ENCODE data around the gene USP6NL. TPM values are rescaled to one million over a fixed set of nuclear protein-coding genes. Genes with fewer than 3 reads are reported as not detected.
"Not testable (repeated sequence)": the region's sequence is repeated elsewhere in the genome, so short reads cannot be mapped to it uniquely, and the experiment has no call there.

USP6NL gene
- total RNA-seq, 1 experiment from 2014 or later: 35.6 TPM

DNA sequence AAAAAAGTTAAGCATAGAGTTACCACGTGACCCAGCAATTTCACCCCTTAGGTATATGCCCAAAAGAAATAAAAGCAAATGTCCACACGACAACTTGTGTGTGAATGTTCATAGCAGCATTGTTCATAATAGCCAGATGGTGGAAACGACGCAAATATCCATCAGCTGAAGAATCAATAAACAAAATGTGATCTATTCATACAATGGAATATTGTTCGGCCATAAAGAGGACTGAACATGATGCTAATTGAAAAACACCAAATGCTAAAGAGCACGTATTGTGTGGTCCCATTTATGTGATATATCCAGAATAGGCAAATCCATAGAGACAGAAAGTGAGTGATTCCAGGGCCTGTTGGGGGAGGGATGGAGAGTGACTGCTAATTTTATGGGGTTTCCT lies 18.3 kb upstream of the USP6NL start:
- Mint-ChIP-seq H3K4me3 (ENCODE audit: unreplicated experiment) (no peak overlapping the region), H3K27ac (ENCODE audit: unreplicated experiment) (no peak overlapping the region), H3K9me3 (ENCODE audit: unreplicated experiment) (no peaks in the 10 kb centered on the region), H3K27me3 (ENCODE audit: insufficient read depth, unreplicated experiment) (no peaks in the 10 kb centered on the region), H3K36me3 (ENCODE audit: insufficient read depth, unreplicated experiment) (no peaks in the 10 kb centered on the region), H3K4me1 (ENCODE audit: low read depth, unreplicated experiment) (peaks cover 7% of the 10 kb centered on the region)
- H3K4me1 ChIP-seq: no peaks in the 10 kb centered on the region
- ChIA-PET CTCF (no interaction called here), POLR2A (no interaction called here)
- BruUV-seq (replicated peaks): no TSS peak
- H3K36me3 ChIP-seq (ENCODE audit: control insufficient read depth, insufficient read depth, low read length): no peaks in the 10 kb centered on the region
- intact Hi-C loops (cut with micrococcal nuclease; ENCODE audit: unreplicated experiment): no loop called here
- no peaks in the 10 kb centered on the region for H3K9me3 ChIP-seq
- H3K27me3 ChIP-seq (replicated peaks; ENCODE audit: control insufficient read depth, insufficient read depth, low read length): no peaks in the 10 kb centered on the region
- no peak for DNase-seq
- TF ChIP-seq, protein P1, sequence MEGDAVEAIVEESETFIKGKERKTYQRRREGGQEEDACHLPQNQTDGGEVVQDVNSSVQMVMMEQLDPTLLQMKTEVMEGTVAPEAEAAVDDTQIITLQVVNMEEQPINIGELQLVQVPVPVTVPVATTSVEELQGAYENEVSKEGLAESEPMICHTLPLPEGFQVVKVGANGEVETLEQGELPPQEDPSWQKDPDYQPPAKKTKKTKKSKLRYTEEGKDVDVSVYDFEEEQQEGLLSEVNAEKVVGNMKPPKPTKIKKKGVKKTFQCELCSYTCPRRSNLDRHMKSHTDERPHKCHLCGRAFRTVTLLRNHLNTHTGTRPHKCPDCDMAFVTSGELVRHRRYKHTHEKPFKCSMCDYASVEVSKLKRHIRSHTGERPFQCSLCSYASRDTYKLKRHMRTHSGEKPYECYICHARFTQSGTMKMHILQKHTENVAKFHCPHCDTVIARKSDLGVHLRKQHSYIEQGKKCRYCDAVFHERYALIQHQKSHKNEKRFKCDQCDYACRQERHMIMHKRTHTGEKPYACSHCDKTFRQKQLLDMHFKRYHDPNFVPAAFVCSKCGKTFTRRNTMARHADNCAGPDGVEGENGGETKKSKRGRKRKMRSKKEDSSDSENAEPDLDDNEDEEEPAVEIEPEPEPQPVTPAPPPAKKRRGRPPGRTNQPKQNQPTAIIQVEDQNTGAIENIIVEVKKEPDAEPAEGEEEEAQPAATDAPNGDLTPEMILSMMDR (IDR thresholded peaks at IDR 0.05; ENCODE audit: insufficient read depth in 1 of 2, low read depth in 1 of 2, low read length in 1 of 2, severe bottlenecking in 1 of 2, unreplicated experiment in 1 of 2): no peak
- H3K4me3 ChIP-seq (ENCODE audit: low read depth, low read length): no peak overlapping the region

DNA sequence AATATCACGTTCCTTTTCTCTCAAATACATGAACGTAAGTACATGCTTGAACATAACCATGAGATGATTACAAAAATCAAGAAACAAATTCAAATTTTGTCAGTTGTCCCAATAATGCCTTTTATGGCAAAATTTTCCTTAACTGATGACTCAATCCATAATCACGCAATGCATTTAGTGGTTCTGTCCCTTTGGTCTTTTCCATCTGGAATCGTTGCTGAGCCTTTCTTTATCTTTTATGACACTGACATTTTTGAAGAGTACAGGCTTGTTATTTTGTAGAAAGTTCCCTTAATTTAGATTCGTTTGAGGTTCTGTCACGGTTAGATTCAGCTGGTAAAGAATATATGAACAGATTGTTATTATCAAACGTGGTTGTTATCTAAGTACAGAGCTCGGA lies 16.5 kb upstream of the USP6NL start:
- H3K9me3 ChIP-seq; H3K4me3 Mint-ChIP-seq (ENCODE audit: unreplicated experiment); H3K4me1 Mint-ChIP-seq (ENCODE audit: low read depth, unreplicated experiment); H3K27ac Mint-ChIP-seq (ENCODE audit: unreplicated experiment); H3K27me3 ChIP-seq (replicated peaks; ENCODE audit: control insufficient read depth, insufficient read depth, low read length); H3K9me3 Mint-ChIP-seq (ENCODE audit: unreplicated experiment); H3K36me3 ChIP-seq (ENCODE audit: control insufficient read depth, insufficient read depth, low read length); H3K4me3 ChIP-seq (ENCODE audit: low read depth, low read length); POLR2A ChIA-PET; H3K4me1 ChIP-seq; DNase-seq; H3K36me3 Mint-ChIP-seq (ENCODE audit: insufficient read depth, unreplicated experiment); H3K27me3 Mint-ChIP-seq (ENCODE audit: insufficient read depth, unreplicated experiment); intact Hi-C loops (cut with micrococcal nuclease; ENCODE audit: unreplicated experiment); BruUV-seq (replicated peaks): not testable (repeated sequence)
- CTCF ChIA-PET: interaction anchor here (0.6 kb wide), 1 partner anchor 18 kb away, joined by 3 read pairs; no protein-coding TSS in a partner anchor

DNA sequence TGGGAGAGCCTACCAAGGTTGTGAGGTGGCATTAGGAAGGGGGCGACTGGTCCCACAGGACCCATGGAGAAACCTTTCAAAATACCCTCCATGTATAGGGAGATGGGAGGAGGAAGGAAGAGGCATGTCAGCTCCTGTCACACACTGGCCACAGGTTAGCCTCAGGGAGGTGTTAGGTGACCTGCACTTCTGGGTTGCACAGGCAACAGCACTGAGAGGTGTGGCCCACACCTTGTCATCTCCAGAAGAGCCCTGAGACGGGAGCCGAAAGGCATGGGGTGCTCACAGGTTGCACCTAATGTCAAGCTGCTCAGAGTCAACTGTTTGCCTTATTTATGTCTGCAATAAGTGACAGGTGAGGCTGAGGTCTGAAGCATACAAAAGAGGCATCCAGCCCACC lies 14.6 kb upstream of the USP6NL start:
- H3K36me3 Mint-ChIP-seq (ENCODE audit: insufficient read depth, unreplicated experiment): no peaks in the 10 kb centered on the region
- TF ChIP-seq, protein P1 (IDR thresholded peaks at IDR 0.05; ENCODE audit: insufficient read depth in 1 of 2, low read depth in 1 of 2, low read length in 1 of 2, severe bottlenecking in 1 of 2, unreplicated experiment in 1 of 2): no peak
- BruUV-seq (replicated peaks): no TSS peak
- H3K4me3 Mint-ChIP-seq (ENCODE audit: unreplicated experiment): no peak overlapping the region
- POLR2A ChIA-PET: no interaction called here
- H3K4me3 ChIP-seq (ENCODE audit: low read depth, low read length): no peak overlapping the region
- no peak overlapping the region for H3K27ac Mint-ChIP-seq (ENCODE audit: unreplicated experiment)
- H3K9me3 Mint-ChIP-seq (ENCODE audit: unreplicated experiment): no peaks in the 10 kb centered on the region
- H3K9me3 ChIP-seq: 0 out of 2 replicates have a peak, but pooled peaks cover 2% of the 10 kb centered on the region
- no peaks in the 10 kb centered on the region for H3K27me3 ChIP-seq (replicated peaks; ENCODE audit: control insufficient read depth, insufficient read depth, low read length)
- peaks cover under 1% of the 10 kb centered on the region for H3K4me1 ChIP-seq
- intact Hi-C loops (cut with micrococcal nuclease; ENCODE audit: unreplicated experiment): no loop called here
- CTCF ChIA-PET: no interaction called here
- H3K36me3 ChIP-seq (ENCODE audit: control insufficient read depth, insufficient read depth, low read length): no peaks in the 10 kb centered on the region
- H3K4me1 Mint-ChIP-seq (ENCODE audit: low read depth, unreplicated experiment): peaks cover 7% of the 10 kb centered on the region
- H3K27me3 Mint-ChIP-seq (ENCODE audit: insufficient read depth, unreplicated experiment): no peaks in the 10 kb centered on the region
- DNase-seq: no peak

All from Caco-2 (cell line).